OCI-LY7 (cell line): ENCODE measurements around the gene GCHFR. TPM values are rescaled to one million over a fixed set of nuclear protein-coding genes. Genes with fewer than 3 reads are reported as not detected.

Experiments used
- BruUV-seq: library from RNA; stranded (reverse); fragments of 400-500 nt; replicated peaks from 2 replicates; lab custom pipeline; 2021; lab: Mats Ljungman, UMichigan
- CTCF ChIA-PET: fragments of 300-600 bp; sonication (Branson Sonifier 250); formaldehyde crosslinking; loops from one replicate; lab custom pipeline; 2022; ENCODE audit warnings: antibody characterized with exemption; ENCODE audit not compliant: unreplicated experiment; lab: Charles Lee
- POLR2A ChIA-PET: fragments of 300-600 bp; sonication (Branson Sonifier 250); formaldehyde crosslinking; loops from one replicate; lab custom pipeline; 2022; ENCODE audit warnings: antibody characterized with exemption; lab: Charles Lee
- DNase-seq: peaks from one replicate; pipeline ENCODE4 v3.0.0-alpha.2; 2015; ENCODE audit warnings: low spot score
- H2AFZ ChIP-seq: fragments of 200-600 bp; sonication (generic), shearing (Covaris generic); 2 replicates; pipeline ENCODE4 v1.6.1; 2014; ENCODE audit warnings: mild to moderate bottlenecking, antibody characterized with exemption, low read length, moderate library complexity
- H3K27ac ChIP-seq: fragments of 200-600 bp; sonication (generic); 2 replicates; pipeline ENCODE4 v1.5.1; 2014; ENCODE audit warnings: mixed run types, low read depth, mild to moderate bottlenecking, moderate library complexity, low read length, inconsistent platforms; ENCODE audit not compliant: poor library complexity, severe bottlenecking
- H3K36me3 ChIP-seq: fragments of 200-600 bp; sonication (generic); 2 replicates; pipeline ENCODE4 v1.6.1; 2014; ENCODE audit warnings: mild to moderate bottlenecking, antibody characterized with exemption, low read length, moderate library complexity, mixed read lengths; ENCODE audit not compliant: insufficient read depth
- H3K4me1 ChIP-seq: fragments of 200-600 bp; sonication (generic); 2 replicates; pipeline ENCODE4 v1.5.1; 2014; ENCODE audit warnings: mild to moderate bottlenecking, low read length; ENCODE audit not compliant: insufficient read depth, poor library complexity, severe bottlenecking
- H3K4me2 ChIP-seq: fragments of 200-600 bp; sonication (generic); 2 replicates; pipeline ENCODE4 v1.6.1; 2014; ENCODE audit warnings: mild to moderate bottlenecking, low read length
- H3K4me3 ChIP-seq: fragments of 200-600 bp; sonication (generic); 2 replicates; pipeline ENCODE4 v1.5.1; 2014; ENCODE audit warnings: mild to moderate bottlenecking, low read depth, low read length; ENCODE audit not compliant: poor library complexity, severe bottlenecking
- H3K79me2 ChIP-seq: fragments of 200-600 bp; sonication (generic); 2 replicates; pipeline ENCODE4 v1.6.1; 2016; ENCODE audit warnings: low read depth, mild to moderate bottlenecking, low read length, moderate library complexity, mixed read lengths; ENCODE audit not compliant: insufficient read depth
- H3K9me2 ChIP-seq: fragments of 200-600 bp; sonication (generic); 2 replicates; pipeline ENCODE4 v1.6.1; 2016; ENCODE audit warnings: mild to moderate bottlenecking, low read length, mixed read lengths; ENCODE audit not compliant: insufficient read depth
- H3K9me3 ChIP-seq: fragments of 200-600 bp; sonication (generic); 2 replicates; pipeline ENCODE4 v1.6.1; 2014; ENCODE audit warnings: mild to moderate bottlenecking, mixed run types, low read length, mixed read lengths
- H4K20me1 ChIP-seq: fragments of 200-600 bp; sonication (generic); 2 replicates; pipeline ENCODE4 v1.6.1; 2014; ENCODE audit warnings: mild to moderate bottlenecking, antibody characterized with exemption, low read length, moderate library complexity, mixed read lengths; ENCODE audit not compliant: insufficient read depth
- EZH2phosphoT487 ChIP-seq: fragments of 200-600 bp; sonication (generic); IDR thresholded peaks from 2 replicates; pipeline ENCODE4 v1.6.1; 2018; ENCODE audit warnings: low read depth, borderline replicate concordance, mild to moderate bottlenecking, mixed run types, antibody characterized with exemption, low read length, moderate library complexity, mixed read lengths
- intact Hi-C: fragments of 100-400 bp; cut with micrococcal nuclease; formaldehyde crosslinking; loops from one replicate; pipeline ENCODE4 v1.10.0; 2022; ENCODE audit not compliant: unreplicated experiment
- total RNA-seq, 2 experiments: library from RNA; depleted of rRNA in 1 of 2; stranded (reverse); fragments of >200 nt in 1 of 2; shearing (Covaris generic) in 1 of 2; gene quantifications; 2 replicates each; pipeline ENCODE4 v1.2.3, GENCODE V29; 2014 to 2022
- TF ChIP-seq, protein P1 (sequence below): fragments of 200-600 bp; sonication (generic); conservative IDR thresholded peaks from 2 replicates; pipeline ENCODE4 v1.5.1; 2014; ENCODE audit warnings: mild to moderate bottlenecking, antibody characterized with exemption, low read length, moderate library complexity, mixed read lengths

Gene GCHFR
- total RNA-seq, 2 experiments from 2014 or later: 75.7 to 97.4 TPM

DNA sequence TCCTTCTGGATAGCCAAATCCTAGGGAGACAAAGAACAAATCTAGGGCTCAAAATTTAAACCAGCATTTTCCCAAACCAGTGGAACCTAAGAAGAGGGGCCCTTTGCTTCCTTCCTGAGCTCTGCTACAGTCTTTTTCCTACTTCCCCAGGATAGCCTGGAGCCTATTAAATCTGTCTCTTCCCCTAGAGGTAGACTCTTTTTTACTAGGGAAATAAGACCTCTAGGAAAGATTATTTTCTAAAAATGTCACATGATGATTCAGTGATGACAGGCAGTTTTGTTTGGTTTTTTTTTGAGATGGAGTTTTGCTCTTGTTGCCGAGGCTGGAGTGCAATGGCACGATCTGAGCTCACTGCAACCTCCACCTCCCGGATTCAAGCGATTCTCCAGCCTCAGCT, 27.3 kb upstream of the GCHFR start:
- H3K36me3 ChIP-seq: peaks cover 100% of the 10 kb centered on the region

DNA sequence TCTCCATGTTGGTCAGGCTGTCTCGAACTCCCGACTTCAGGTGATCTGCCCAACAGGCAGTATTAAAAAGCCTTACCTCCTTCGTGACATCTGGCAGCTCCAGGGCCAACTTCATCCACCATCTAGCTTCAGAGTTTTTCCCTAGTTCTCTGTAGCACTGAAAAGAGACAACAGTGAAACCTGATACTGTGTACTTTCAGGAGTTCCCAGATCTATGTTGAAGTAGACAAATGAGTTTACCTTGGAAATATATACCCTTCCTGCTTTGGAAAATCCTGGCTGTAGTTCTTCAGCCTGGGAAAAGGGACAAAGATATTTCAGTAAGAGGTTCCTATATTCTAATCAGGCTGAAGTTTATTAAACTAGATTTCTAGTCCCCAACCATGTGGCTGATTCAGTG, 26.8 kb upstream of the GCHFR start:
- H3K4me3 ChIP-seq: no peak overlapping the region
- POLR2A ChIA-PET: interaction anchor here (0.7 kb wide), 2 partner anchors 134 to 273 kb away, joined by 3 read pairs; no protein-coding TSS in a partner anchor
- no TSS peak for BruUV-seq
- no peak overlapping the region for H3K27ac ChIP-seq
- no peaks in the 10 kb centered on the region for H3K4me1 ChIP-seq
- H4K20me1 ChIP-seq: no peaks in the 10 kb centered on the region
- no peak for TF ChIP-seq EZH2phosphoT487
- H3K9me2 ChIP-seq: no peaks in the 10 kb centered on the region
- intact Hi-C loops: no loop called here
- H3K9me3 ChIP-seq: no peaks in the 10 kb centered on the region
- DNase-seq: no peak
- H2AFZ ChIP-seq: no peak overlapping the region
- H3K4me2 ChIP-seq: no peak overlapping the region
- peaks cover 100% of the 10 kb centered on the region for H3K36me3 ChIP-seq
- no peaks in the 10 kb centered on the region for H3K79me2 ChIP-seq
- CTCF ChIA-PET: no interaction called here

More for the DNA sequence above, 27.3 kb upstream of the GCHFR start:
- no TSS peak for BruUV-seq
- TF ChIP-seq EZH2phosphoT487: no peak
- TF ChIP-seq, protein P1, sequence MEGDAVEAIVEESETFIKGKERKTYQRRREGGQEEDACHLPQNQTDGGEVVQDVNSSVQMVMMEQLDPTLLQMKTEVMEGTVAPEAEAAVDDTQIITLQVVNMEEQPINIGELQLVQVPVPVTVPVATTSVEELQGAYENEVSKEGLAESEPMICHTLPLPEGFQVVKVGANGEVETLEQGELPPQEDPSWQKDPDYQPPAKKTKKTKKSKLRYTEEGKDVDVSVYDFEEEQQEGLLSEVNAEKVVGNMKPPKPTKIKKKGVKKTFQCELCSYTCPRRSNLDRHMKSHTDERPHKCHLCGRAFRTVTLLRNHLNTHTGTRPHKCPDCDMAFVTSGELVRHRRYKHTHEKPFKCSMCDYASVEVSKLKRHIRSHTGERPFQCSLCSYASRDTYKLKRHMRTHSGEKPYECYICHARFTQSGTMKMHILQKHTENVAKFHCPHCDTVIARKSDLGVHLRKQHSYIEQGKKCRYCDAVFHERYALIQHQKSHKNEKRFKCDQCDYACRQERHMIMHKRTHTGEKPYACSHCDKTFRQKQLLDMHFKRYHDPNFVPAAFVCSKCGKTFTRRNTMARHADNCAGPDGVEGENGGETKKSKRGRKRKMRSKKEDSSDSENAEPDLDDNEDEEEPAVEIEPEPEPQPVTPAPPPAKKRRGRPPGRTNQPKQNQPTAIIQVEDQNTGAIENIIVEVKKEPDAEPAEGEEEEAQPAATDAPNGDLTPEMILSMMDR: no peak
- Histone ChIP-seq H3K4me3 (no peak overlapping the region), H3K79me2 (no peaks in the 10 kb centered on the region), H3K4me1 (no peaks in the 10 kb centered on the region), H3K9me2 (no peaks in the 10 kb centered on the region), H3K4me2 (no peak overlapping the region), H3K27ac (no peak overlapping the region), H2AFZ (no peak overlapping the region), H4K20me1 (no peaks in the 10 kb centered on the region), H3K9me3 (no peaks in the 10 kb centered on the region)
- CTCF ChIA-PET: no interaction called here
- no peak for DNase-seq
- intact Hi-C loops: no loop called here
- POLR2A ChIA-PET: interaction anchor here (0.7 kb wide), 2 partner anchors 134 to 273 kb away, joined by 3 read pairs; no protein-coding TSS in a partner anchor

DNA sequence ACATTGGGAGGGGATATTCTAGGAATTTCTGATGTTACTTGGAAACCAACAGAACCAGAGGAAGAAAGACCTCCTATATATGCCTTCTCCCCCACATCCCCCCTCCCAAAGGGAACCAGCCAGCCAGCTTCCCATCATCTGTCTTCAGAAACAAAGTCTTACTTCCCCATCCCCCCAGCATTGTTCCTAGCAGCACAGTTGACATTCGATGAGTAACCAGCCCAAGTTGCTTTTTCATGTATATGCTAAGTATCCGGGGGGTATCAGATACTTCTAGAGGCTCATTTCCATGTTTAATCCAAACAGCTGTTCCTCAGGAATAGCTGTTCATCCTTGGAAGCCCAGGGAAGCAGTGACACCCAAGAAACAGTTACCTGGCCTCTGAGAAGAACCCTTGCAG, 24.8 kb upstream of the GCHFR start:
- BruUV-seq: no TSS peak
- no peaks in the 10 kb centered on the region for H3K9me3 ChIP-seq
- no peak for TF ChIP-seq EZH2phosphoT487
- TF ChIP-seq, protein P1: no peak
- intact Hi-C loops: no loop called here
- no peaks in the 10 kb centered on the region for H3K79me2 ChIP-seq
- no peaks in the 10 kb centered on the region for H3K4me1 ChIP-seq
- no peak overlapping the region for H3K4me2 ChIP-seq
- H2AFZ ChIP-seq: no peak overlapping the region
- no peak for DNase-seq
- peaks cover 98% of the 10 kb centered on the region for H3K36me3 ChIP-seq
- H3K4me3 ChIP-seq: no peak overlapping the region
- POLR2A ChIA-PET: interaction anchor here (0.9 to 1.2 kb wide), 5 partner anchors 10 to 67 kb away, joined by 3 to 7 read pairs (median 4); no protein-coding TSS in a partner anchor
- no peaks in the 10 kb centered on the region for H3K9me2 ChIP-seq
- H3K27ac ChIP-seq: no peak overlapping the region
- CTCF ChIA-PET: interaction anchor here (1.2 kb wide), 1 partner anchor 43 kb away, joined by 3 read pairs; no protein-coding TSS in a partner anchor
- H4K20me1 ChIP-seq: peaks cover 6% of the 10 kb centered on the region; the same call in 1 of the 2 replicates
